Amniotic epithelial cell (primary cell): Measurements from ENCODE around the gene GREM1.

Source experiments
- DNase-seq: peaks from one replicate; pipeline ENCODE4 v3.0.0-alpha.2; 2010; ENCODE audit warnings: low read depth

The GREM1 gene

DNA sequence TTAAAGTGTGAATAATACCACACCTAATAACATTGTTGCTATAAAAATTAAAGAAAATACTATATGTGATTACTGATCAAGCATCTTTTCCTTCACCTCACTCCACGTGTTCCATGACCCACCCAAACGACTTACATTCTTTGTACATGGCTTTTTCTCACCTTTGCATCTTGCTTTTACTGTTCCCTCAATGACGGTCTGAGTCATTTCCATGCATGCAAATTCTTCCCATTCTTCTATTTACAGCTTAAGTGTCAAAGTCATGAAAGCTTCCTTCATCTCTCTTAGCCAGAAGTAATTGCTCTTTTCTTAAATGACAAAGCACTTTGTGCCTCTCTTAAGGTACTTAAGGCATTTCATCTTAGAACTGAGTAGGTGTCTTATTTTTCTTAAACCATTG, 64.0 kb downstream of the GREM1 start:
- no peak for DNase-seq

DNA sequence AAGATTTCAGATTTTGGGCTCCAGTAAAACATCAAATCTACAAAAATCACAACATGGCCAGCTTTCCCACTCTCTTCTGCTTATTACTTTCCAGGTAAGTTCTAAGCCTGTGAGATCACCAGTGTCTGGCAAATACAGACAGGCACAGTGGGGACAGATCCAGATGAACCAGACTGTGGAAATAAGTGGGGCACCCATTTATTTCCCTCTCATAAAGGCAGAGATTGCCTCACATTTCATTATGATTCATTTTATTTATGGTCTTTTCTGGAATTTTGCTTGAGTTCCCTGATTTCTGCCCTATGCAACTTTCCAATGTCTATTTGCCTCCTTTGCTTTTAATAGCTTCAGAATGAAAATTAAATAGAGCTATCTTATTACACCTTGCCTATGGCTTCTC, 66.8 kb downstream of the GREM1 start:
- peak; percentile 67 for DNase-seq

DNA sequence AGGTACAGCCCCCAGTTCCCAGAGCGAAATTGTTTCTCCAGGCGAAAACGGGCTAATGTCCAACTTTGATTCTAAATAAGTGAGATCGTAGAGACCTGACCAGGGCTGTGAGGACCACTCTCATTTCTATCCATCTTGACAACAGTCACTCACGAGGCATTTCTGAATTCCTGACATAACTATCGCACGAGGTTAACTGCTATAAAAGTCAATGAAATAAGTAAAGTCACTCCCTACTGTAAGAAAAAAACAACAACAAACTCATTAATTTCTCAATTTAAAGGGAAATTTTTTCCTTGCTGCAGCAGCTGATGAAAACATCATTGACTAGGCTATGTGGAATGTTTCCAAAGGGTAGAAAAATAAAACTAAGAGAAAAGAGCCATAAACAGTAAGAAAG, 69.1 kb downstream of the GREM1 start:
- no peak for DNase-seq

DNA sequence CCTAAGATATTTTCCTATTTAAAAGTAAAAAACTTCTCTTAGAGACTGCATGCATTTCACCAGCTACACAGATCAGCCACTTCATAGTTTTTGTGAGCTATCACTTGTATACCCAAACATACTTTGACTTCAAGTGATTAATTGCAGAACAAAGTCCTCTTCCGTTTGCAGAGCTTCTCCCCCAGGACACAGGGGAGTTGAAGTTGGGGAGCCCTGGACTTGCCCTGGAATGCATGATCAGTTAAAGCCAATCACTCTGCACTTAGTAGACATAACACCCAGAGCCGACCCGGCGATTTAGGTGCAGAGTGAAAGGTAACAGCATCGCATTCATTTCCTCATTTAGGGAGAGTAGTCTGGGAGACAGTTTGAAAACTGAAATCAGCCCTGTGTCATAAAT, 70.1 kb downstream of the GREM1 start:
- DNase-seq: no peak

DNA sequence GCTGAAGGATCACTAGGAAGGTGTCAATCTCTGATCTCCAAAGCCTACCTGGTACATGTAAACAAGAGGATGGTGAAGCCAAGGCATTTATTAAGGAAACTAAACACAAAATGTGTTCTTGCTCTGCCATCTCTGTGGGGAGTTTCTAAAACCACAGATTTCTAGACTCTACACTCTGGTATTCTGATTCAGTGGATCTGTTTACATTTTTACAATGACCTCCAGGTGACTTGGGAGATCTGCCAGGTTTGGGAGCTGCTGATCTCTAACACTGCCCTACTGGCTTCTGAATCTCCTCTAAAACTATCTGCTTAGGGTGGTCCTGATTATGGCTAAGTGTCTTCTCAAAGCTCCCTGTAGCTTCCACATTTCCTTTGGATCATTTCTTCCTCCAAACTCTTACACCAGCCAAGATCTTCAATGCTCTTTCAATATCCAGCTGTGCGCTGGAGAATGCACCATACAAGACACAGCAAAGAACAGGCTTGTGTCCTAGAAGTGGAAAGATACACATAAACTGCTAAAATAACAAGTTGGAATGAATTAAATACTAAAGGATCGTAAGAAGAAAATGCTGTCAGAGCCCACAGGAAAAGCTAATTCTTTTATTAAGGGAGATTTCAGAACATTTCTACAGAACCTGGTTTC, 72.7 kb downstream of the GREM1 start:
- peak; percentile 37 for DNase-seq

DNA sequence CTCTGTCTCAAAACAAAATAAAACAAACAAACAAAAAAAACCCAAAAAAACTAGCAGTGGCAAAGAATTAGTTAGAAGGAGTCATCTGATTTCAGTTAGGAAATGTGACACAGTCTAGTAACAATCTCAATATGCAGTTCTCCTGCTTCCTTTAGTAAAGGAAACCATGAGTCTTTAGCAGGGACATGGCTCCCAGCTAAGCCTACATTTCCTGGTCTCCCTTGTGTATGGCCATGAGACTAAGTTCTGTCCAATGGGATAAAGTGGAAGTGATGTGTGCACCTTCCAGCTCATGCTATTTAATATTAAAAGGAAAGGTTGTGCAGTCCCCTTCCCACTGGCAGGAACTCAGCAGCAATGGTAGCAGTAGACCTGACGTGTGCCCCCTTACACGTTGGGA, 74.6 kb downstream of the GREM1 start:
- no peak for DNase-seq
